Left lung (tissue), 10 donors: ENCODE results near the gene STAM. TPM values are rescaled to one million over a fixed set of nuclear protein-coding genes. Genes with fewer than 3 reads are reported as not detected.
A peak's percentile ranks its signal among the peaks of the same experiment; 100 is the strongest.

Source experiments
- ATAC-seq: fragments of 200-7000 bp; cut with Tn5 transposase; one replicate; pipeline ENCODE4 v1.9.1; 2020; ENCODE audit warnings: moderate library complexity
- DNase-seq, 4 donors: peaks; one replicate each; pipeline ENCODE4 v3.0.0-alpha.2; 2013 to 2020
- H3K27ac ChIP-seq, 2 donors: fragments of 200-600 bp; sonication (generic) in 1 of 2; one replicate each; pipeline versions ENCODE4 v1.5.0 to v1.8.0; 2020 to 2021
- H3K27me3 ChIP-seq, 2 donors: fragments of 200-600 bp; sonication (generic) in 1 of 2; one replicate each; pipeline versions ENCODE4 v1.5.0 to v1.8.0; 2020 to 2021
- H3K36me3 ChIP-seq, 2 donors: fragments of 200-600 bp; sonication (generic) in 1 of 2; one replicate each; pipeline versions ENCODE4 v1.5.0 to v1.8.0; 2020 to 2021
- H3K4me1 ChIP-seq, 2 donors: fragments of 200-600 bp; one replicate each; pipeline ENCODE4 v1.8.0; 2021
- H3K4me3 ChIP-seq, 2 donors: fragments of 200-600 bp; sonication (generic) in 1 of 2; one replicate each; pipeline versions ENCODE4 v1.5.0 to v1.8.0; 2020 to 2021; ENCODE audit warnings: mild to moderate bottlenecking in 1 of 2
- H3K9me3 ChIP-seq, 2 donors: fragments of 200-600 bp; sonication (generic) in 1 of 2; one replicate each; pipeline versions ENCODE4 v1.5.0 to v1.8.0; 2020 to 2021
- intact Hi-C, 2 donors: fragments of 100-400 bp; cut with DNase I; formaldehyde crosslinking; loops; one replicate each; pipeline versions ENCODE4 v1.11.2 to v1.14.2; 2022
- polyA plus RNA-seq, 6 donors: library from polyadenylated mRNA; unstranded; fragments of 120-200 nt; gene quantifications; one replicate each; pipeline ENCODE4 v1.2.1, GENCODE V29; 2013; ENCODE audit not compliant: insufficient read length in 6 of 6
- total RNA-seq, 2 donors: library from RNA; stranded (reverse); fragmentation: NEBNext Ultra II Directional; extraction: Animal tissue kit (Norgen Biotek cat#: 25700); gene quantifications; one replicate each; pipeline ENCODE4 v1.2.1, GENCODE V29; 2021
- TF ChIP-seq, protein P1 (sequence below), 2 donors: fragments of 200-600 bp; sonication (generic) in 1 of 2; IDR thresholded peaks; one replicate each; pipeline versions ENCODE4 v1.5.0 to v1.8.0; 2021; ENCODE audit warnings: antibody characterized with exemption in 2 of 2
- donor health status: DM: no; HTN: yes; CAD: no.
- donor health status: DM: no; HTN: no; CAD: no.

STAM gene
- total and polyA plus RNA-seq, 8 donors: 33.4 to 42.3 (median 37.8) TPM

DNA sequence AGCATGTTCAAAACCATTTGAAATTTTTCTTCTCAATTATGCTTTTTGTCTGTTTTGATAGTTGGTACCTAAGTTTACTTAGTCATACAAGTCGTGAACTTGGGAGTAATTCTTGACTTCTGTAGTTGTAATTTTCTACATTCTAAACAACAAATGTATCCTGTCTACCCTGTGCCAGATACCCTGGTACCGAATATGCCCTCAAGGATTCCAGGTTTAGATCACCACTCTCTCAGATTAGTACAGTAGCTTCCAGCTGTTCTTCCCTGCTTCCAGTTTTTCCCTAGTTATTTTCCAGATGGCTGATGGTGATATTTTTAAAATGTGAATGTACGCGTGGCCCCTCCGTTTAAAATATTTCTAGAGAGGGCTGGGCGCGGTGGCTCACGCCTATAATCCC lies 6.5 kb downstream of the STAM start:
- ATAC-seq (no peak), DNase-seq (no peak)
- Histone ChIP-seq H3K4me1 (peaks cover 10 to 65% of the 10 kb centered on the region in 2 donors), H3K27ac (no peak overlapping the region), H3K27me3 (no peaks in the 10 kb centered on the region), H3K4me3 (no peak overlapping the region), H3K9me3 (peaks cover 0 to 5% of the 10 kb centered on the region in 2 donors), H3K36me3 (no peaks in the 10 kb centered on the region)
- intact Hi-C loops: no loop called here
- TF ChIP-seq, protein P1, sequence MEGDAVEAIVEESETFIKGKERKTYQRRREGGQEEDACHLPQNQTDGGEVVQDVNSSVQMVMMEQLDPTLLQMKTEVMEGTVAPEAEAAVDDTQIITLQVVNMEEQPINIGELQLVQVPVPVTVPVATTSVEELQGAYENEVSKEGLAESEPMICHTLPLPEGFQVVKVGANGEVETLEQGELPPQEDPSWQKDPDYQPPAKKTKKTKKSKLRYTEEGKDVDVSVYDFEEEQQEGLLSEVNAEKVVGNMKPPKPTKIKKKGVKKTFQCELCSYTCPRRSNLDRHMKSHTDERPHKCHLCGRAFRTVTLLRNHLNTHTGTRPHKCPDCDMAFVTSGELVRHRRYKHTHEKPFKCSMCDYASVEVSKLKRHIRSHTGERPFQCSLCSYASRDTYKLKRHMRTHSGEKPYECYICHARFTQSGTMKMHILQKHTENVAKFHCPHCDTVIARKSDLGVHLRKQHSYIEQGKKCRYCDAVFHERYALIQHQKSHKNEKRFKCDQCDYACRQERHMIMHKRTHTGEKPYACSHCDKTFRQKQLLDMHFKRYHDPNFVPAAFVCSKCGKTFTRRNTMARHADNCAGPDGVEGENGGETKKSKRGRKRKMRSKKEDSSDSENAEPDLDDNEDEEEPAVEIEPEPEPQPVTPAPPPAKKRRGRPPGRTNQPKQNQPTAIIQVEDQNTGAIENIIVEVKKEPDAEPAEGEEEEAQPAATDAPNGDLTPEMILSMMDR (IDR thresholded peaks at IDR 0.05): no peak

DNA sequence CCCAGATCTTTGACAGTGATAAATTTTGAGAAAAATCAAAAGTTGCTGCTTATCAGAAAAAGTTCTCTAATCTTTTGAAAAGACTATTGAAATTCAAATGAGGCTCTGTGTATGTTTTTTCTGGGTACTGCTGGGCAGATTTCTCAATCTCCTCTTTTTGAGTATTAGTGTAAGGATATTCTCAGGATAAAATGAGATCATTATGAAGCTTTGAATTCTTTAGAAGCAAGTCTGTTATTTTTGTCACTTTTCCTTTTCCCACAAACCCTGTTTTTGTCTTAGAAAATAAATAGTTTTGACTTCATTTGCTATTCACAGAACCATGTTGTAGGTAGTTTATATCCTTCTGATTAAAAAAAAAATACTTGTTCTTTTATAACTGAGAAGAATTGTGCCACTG lies 7.9 kb downstream of the STAM start:
- DNase-seq: no peak
- Histone ChIP-seq H3K27ac (peak overlapping the region in 1 of 2 donors; percentile 14), H3K9me3 (peaks cover 0 to 5% of the 10 kb centered on the region in 2 donors), H3K27me3 (no peaks in the 10 kb centered on the region), H3K4me1 (peaks cover under 1 to 60% of the 10 kb centered on the region in 2 donors), H3K36me3 (no peaks in the 10 kb centered on the region), H3K4me3 (no peak overlapping the region)
- no peak for ATAC-seq
- intact Hi-C loops: no loop called here
- TF ChIP-seq, protein P1 (IDR thresholded peaks at IDR 0.05): no peak

DNA sequence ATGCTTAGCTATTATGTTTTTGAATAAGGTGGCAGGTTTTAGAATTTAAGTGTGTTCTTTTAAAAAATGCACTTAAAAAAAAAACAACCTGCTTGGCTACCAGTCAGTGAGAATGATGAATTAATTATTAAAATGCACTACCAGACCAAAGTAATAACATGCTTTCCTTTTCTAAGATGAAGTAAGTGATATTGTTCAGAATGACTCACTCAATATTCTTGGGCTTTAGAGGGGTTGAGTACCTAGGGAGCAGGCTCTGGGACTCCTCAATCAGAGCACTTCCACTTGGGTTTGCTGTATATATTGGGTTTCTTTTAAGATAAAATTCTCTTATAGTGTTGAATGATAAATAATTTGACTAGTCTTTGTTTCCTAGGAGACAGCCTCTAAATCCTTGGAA lies 8.6 kb downstream of the STAM start:
- Histone ChIP-seq H3K27me3 (no peaks in the 10 kb centered on the region), H3K27ac (no peak overlapping the region), H3K4me3 (no peak overlapping the region), H3K36me3 (no peaks in the 10 kb centered on the region), H3K4me1 (peaks cover 0 to 60% of the 10 kb centered on the region in 2 donors), H3K9me3 (peaks cover 0 to 5% of the 10 kb centered on the region in 2 donors)
- TF ChIP-seq, protein P1 (IDR thresholded peaks at IDR 0.05): no peak
- intact Hi-C loops: no loop called here
- DNase-seq (no peak), ATAC-seq (peak; percentile 31)

DNA sequence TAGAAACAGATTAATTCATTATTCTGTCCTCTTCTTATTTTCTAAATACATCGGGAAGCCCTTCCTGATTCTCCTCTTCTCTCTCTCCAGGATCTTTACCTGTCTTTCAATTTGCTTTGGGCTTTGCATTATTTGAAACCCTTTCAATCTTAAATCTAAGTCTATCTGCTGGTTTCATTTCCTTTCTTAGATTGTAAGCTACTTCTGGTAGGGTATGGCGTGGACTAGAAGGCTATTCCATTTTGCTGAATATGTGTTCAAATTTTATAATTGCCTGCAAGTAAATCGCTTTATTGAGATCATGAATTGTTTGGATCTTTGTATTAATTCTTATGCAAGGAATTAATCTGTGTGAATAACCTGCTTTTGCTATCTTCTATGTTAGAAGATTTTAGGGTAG lies 11.1 kb downstream of the STAM start:
- Histone ChIP-seq H3K27me3 (no peaks in the 10 kb centered on the region), H3K4me1 (peaks cover 0 to 43% of the 10 kb centered on the region in 2 donors), H3K36me3 (no peaks in the 10 kb centered on the region), H3K4me3 (no peak overlapping the region), H3K27ac (no peak overlapping the region), H3K9me3 (peaks cover 0 to 5% of the 10 kb centered on the region in 2 donors)
- intact Hi-C loops: no loop called here
- TF ChIP-seq, protein P1 (IDR thresholded peaks at IDR 0.05): no peak
- no peak for ATAC-seq
- no peak for DNase-seq

DNA sequence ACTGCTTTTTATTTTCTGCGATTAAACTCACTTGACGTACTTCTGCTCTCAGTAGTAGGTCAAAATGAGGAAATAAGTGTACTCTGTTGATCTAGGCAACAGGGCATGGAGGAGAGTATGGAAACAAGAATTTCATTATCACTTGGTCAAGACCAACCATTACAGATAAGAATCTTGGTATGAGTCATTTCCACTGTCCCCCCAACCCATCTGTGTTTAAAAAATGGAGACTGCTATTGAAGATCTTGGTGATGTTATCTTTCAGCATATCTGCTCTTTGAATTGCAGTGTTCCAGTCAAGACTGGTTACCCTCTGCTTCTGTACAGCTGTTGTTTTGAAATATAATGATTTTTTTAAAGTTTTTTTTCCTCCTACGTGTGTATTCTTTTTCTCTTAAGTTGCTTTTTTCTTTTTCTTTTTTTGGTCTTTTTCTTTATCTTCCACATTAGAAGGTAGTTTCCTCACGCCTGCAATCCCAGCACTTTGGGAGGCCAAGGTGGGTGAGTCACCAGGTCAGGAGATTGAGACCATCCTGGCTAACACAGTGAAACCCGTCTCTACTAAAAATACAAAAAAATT lies 11.7 kb downstream of the STAM start:
- intact Hi-C loops: no loop called here
- H3K9me3 ChIP-seq: peaks cover 0 to 5% of the 10 kb centered on the region in 2 donors
- TF ChIP-seq, protein P1 (IDR thresholded peaks at IDR 0.05): no peak
- no peak for DNase-seq
- ATAC-seq: peak; percentile 45
- H3K36me3 ChIP-seq: peaks cover 0 to 3% of the 10 kb centered on the region in 2 donors
- H3K4me1 ChIP-seq: peaks cover 0 to 39% of the 10 kb centered on the region in 2 donors
- H3K4me3 ChIP-seq: no peak overlapping the region
- H3K27ac ChIP-seq: no peak overlapping the region
- no peaks in the 10 kb centered on the region for H3K27me3 ChIP-seq
